Breast epithelium (tissue), 3 donors: Measurements from ENCODE around the gene RAB22A.

Experiments
- CTCF ChIP-seq, 3 donors: fragments of 450-650 bp; IDR thresholded peaks; one replicate each; pipeline ENCODE4 v1.5.1; 2016 to 2017; ENCODE audit warnings: antibody characterized with exemption in 3 of 3, mild to moderate bottlenecking in 3 of 3, moderate library complexity in 3 of 3
- POLR2A ChIP-seq: fragments of 450-650 bp; IDR thresholded peaks from one replicate; pipeline ENCODE4 v1.6.1; 2016; ENCODE audit warnings: antibody characterized with exemption, mild to moderate bottlenecking, moderate library complexity
- POLR2AphosphoS5 ChIP-seq, 3 donors: sonication (generic); formaldehyde crosslinking; IDR thresholded peaks; one replicate each; pipeline ENCODE4 v1.6.1; 2017; ENCODE audit warnings: antibody characterized with exemption in 3 of 3

GRCh38 chr20:58402827-58403226, 93.3 kb downstream of the RAB22A start:
- TF ChIP-seq CTCF (IDR thresholded peaks at IDR 0.05) = no peak
- TF ChIP-seq POLR2AphosphoS5 (IDR thresholded peaks at IDR 0.05) = no peak
- no peak for TF ChIP-seq POLR2A
